OCI-LY3 (cell line): ENCODE data around the gene ETDC.

Source experiments
- EZH2phosphoT487 ChIP-seq: fragments of 200-600 bp; shearing (Covaris generic); IDR thresholded peaks from 2 replicates; pipeline ENCODE4 v1.6.1; 2018; ENCODE audit warnings: antibody characterized with exemption, mixed run types, low read depth
- TF ChIP-seq, protein P1 (sequence below): fragments of 200-600, 300-600 bp; sonication (generic); IDR thresholded peaks from 2 replicates; pipeline ENCODE4 v1.5.1; 2014; ENCODE audit warnings: antibody characterized with exemption, low read length, low read depth

DNA sequence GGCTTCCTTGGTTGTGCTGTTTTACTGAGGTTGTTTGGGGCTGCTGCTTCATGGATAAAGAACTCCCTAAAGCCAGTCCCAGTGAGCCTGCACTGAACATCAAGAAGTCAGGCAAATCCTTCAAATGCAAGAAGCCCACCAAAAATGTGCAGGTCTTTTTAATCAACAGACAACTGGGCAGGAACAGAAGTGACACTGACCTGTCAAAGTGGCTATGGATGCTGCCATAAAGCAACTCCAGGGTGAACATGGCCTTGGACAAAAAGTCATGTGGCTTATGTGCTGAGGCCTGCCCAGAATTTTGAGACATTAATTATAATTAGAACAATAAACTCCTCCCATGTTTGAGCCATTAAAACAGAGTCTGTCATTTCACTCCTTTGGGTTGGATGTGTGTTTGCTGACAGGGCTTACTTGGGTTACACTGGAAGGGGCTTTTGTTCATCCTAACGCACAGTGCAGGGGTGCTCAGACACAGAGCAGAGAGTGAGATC is at the start of gene ETDC:
- TF ChIP-seq, protein P1, sequence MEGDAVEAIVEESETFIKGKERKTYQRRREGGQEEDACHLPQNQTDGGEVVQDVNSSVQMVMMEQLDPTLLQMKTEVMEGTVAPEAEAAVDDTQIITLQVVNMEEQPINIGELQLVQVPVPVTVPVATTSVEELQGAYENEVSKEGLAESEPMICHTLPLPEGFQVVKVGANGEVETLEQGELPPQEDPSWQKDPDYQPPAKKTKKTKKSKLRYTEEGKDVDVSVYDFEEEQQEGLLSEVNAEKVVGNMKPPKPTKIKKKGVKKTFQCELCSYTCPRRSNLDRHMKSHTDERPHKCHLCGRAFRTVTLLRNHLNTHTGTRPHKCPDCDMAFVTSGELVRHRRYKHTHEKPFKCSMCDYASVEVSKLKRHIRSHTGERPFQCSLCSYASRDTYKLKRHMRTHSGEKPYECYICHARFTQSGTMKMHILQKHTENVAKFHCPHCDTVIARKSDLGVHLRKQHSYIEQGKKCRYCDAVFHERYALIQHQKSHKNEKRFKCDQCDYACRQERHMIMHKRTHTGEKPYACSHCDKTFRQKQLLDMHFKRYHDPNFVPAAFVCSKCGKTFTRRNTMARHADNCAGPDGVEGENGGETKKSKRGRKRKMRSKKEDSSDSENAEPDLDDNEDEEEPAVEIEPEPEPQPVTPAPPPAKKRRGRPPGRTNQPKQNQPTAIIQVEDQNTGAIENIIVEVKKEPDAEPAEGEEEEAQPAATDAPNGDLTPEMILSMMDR, result no peak
- TF ChIP-seq EZH2phosphoT487, result no peak
